GM23338 (cell line): Measurements from ENCODE around the gene PRSS8. TPM values are rescaled to one million over a fixed set of nuclear protein-coding genes. Genes with fewer than 3 reads are reported as not detected.
"Not testable (repeated sequence)": the region's sequence is repeated elsewhere in the genome, so short reads cannot be mapped to it uniquely, and the experiment has no call there.

Source experiments
- ATAC-seq: fragments of 200-7000 bp; cut with Tn5 transposase; 3 replicates; pipeline ENCODE4 v1.9.1; 2020
- DNase-seq: peaks from one replicate; pipeline ENCODE4 v3.0.0-alpha.2; 2015; ENCODE audit warnings: low spot score
- H2AFZ ChIP-seq: fragments of 200-600 bp; sonication (generic); 2 replicates; pipeline ENCODE4 v1.8.0; 2016; ENCODE audit warnings: antibody characterized with exemption, mild to moderate bottlenecking, moderate library complexity
- H3F3A ChIP-seq: fragments of 200-600 bp; sonication (generic); replicated peaks from 2 replicates; pipeline ENCODE4 v1.8.0; 2017; ENCODE audit warnings: antibody characterized with exemption, mixed run types, low read depth
- H3K27ac ChIP-seq: fragments of 200-600 bp; sonication (generic); 2 replicates; pipeline ENCODE4 v1.6.1; 2016; ENCODE audit warnings: low read depth
- H3K27me3 ChIP-seq: fragments of 200-600 bp; sonication (generic); 2 replicates; pipeline ENCODE4 v1.8.0; 2016; ENCODE audit warnings: mild to moderate bottlenecking, mixed run types, moderate library complexity; ENCODE audit not compliant: insufficient read depth
- H3K36me3 ChIP-seq: fragments of 200-600 bp; sonication (generic); 2 replicates; pipeline ENCODE4 v1.8.0; 2016; ENCODE audit warnings: mild to moderate bottlenecking; ENCODE audit not compliant: insufficient read depth
- H3K4me1 ChIP-seq: fragments of 200-600 bp; sonication (generic); 2 replicates; pipeline ENCODE4 v1.8.0; 2016; ENCODE audit warnings: mild to moderate bottlenecking, moderate library complexity; ENCODE audit not compliant: insufficient read depth
- H3K4me2 ChIP-seq: fragments of 200-600 bp; sonication (generic); 2 replicates; pipeline ENCODE4 v1.7.1; 2017; ENCODE audit warnings: mixed run types
- H3K4me3 ChIP-seq: fragments of 200-600 bp; sonication (generic); 2 replicates; pipeline ENCODE4 v1.6.1; 2016; ENCODE audit warnings: mixed run types
- H3K79me2 ChIP-seq: fragments of 200-600 bp; sonication (generic); replicated peaks from 2 replicates; pipeline ENCODE4 v1.8.0; 2017; ENCODE audit warnings: mild to moderate bottlenecking; ENCODE audit not compliant: insufficient read depth
- H3K9me2 ChIP-seq: fragments of 200-600 bp; sonication (generic); 2 replicates; pipeline ENCODE4 v1.8.0; 2017; ENCODE audit not compliant: insufficient read depth
- H4K20me1 ChIP-seq: fragments of 200-600 bp; sonication (generic); replicated peaks from 2 replicates; pipeline ENCODE4 v1.8.0; 2017; ENCODE audit warnings: mild to moderate bottlenecking; ENCODE audit not compliant: insufficient read depth
- H3K27ac Mint-ChIP-seq: 2 replicates; pipeline ENCODE4 v1.8.0; 2020; ENCODE audit warnings: inconsistent platforms, mild to moderate bottlenecking, moderate library complexity, mixed read lengths
- H3K27me3 Mint-ChIP-seq: 3 replicates; pipeline ENCODE4 v1.8.0; 2022; ENCODE audit warnings: low read depth, mild to moderate bottlenecking, moderate library complexity, mixed read lengths, inconsistent platforms; ENCODE audit not compliant: insufficient read depth, poor library complexity
- H3K36me3 Mint-ChIP-seq: 3 replicates; pipeline ENCODE4 v1.8.0; 2021; ENCODE audit warnings: low read depth, mild to moderate bottlenecking, inconsistent platforms, moderate library complexity, mixed read lengths
- H3K4me1 Mint-ChIP-seq: 3 replicates; pipeline ENCODE4 v1.8.0; 2020; ENCODE audit warnings: mild to moderate bottlenecking, inconsistent platforms, mixed read lengths
- H3K4me3 Mint-ChIP-seq: 3 replicates; pipeline ENCODE4 v1.8.0; 2021; ENCODE audit warnings: moderate library complexity, mild to moderate bottlenecking, inconsistent platforms, mixed read lengths
- H3K9me3 Mint-ChIP-seq: 3 replicates; pipeline ENCODE4 v1.8.0; 2020; ENCODE audit warnings: moderate library complexity, mild to moderate bottlenecking, inconsistent platforms, mixed read lengths
- CREB1 ChIP-seq: fragments of 250-450 bp; sonication (Bioruptor Pico); IDR thresholded peaks from 2 replicates; pipeline ENCODE4 v1.5.0; 2020; ENCODE audit warnings: low read depth, mild to moderate bottlenecking, moderate library complexity
- EZH2 ChIP-seq: fragments of 200-600 bp; sonication (generic); IDR thresholded peaks from one replicate; pipeline ENCODE4 v1.8.0; 2017; ENCODE audit warnings: antibody characterized with exemption, mild to moderate bottlenecking, low read depth; ENCODE audit not compliant: unreplicated experiment
- EZH2phosphoT487 ChIP-seq: fragments of 200-600 bp; sonication (generic); IDR thresholded peaks from one replicate; pipeline ENCODE4 v1.8.1; 2018; ENCODE audit warnings: antibody characterized with exemption; ENCODE audit not compliant: unreplicated experiment
- STAT1 ChIP-seq: IDR thresholded peaks from one replicate; pipeline ENCODE4 v1.6.1; 2016; ENCODE audit warnings: antibody characterized with exemption; ENCODE audit not compliant: unreplicated experiment
- ZNF331 ChIP-seq: fragments of 250-450 bp; sonication (Bioruptor Pico); IDR thresholded peaks from 2 replicates; pipeline ENCODE4 v1.5.0; 2020; ENCODE audit warnings: low read depth, mild to moderate bottlenecking, moderate library complexity
- polyA plus RNA-seq: library from polyadenylated mRNA; unstranded; fragments of >200 nt; fragmentation: Nextera tagmentation; extraction: Ambion mirVana; gene quantifications from 2 replicates; pipeline ENCODE4 v1.2.1, GENCODE V29; 2016
- total RNA-seq: library from RNA; depleted of rRNA; stranded (reverse); fragments of >200 nt; shearing (Covaris generic); gene quantifications from 2 replicates; pipeline ENCODE4 v1.2.3, GENCODE V29; 2014
- TF ChIP-seq, protein P1 (sequence below), 2 experiments: fragments of 200-600 bp in 1 of 2; sonication (generic) in 1 of 2; conservative IDR thresholded peaks; 2 replicates each; pipeline versions ENCODE4 v1.5.1 to v1.6.1; 2016 to 2017; ENCODE audit warnings: antibody characterized with exemption in 2 of 2, low read depth in 2 of 2, mild to moderate bottlenecking in 2 of 2, moderate library complexity in 1 of 2
- TF ChIP-seq, protein P2 (sequence below): IDR thresholded peaks from one replicate; pipeline ENCODE4 v1.6.1; 2018; ENCODE audit warnings: antibody characterized with exemption; ENCODE audit not compliant: unreplicated experiment

The PRSS8 gene
- total and polyA plus RNA-seq, 2 experiments from 2014 or later: 65.3 to 75.9 TPM

DNA sequence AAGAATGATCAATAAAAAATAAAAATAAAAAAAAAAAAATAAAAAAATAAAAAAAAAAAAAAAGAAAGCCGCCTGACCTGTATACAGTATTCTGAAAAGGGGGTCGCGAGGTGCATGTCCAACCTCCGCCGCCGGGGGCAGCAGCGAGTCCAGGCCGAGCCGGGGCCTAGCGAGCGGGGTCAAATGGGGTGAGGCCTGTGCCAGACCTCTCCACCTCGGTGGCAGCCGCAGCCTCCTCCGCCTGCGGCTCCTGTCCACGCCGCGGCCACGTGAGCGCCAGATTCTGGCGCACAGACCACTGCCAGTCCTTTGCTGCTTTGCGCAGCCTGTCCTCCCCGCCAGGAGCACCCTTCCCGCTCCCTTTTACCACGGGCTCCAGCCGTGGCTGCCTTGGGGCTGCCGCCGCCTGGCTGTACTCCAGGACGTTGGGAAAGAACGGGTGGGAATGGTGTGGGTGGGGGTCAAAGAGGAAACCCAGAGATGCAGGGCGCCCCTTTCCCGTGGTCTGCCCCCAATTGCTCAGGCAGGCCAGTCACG is 29.8 kb downstream of the PRSS8 start:
- TF ChIP-seq, protein P1, sequence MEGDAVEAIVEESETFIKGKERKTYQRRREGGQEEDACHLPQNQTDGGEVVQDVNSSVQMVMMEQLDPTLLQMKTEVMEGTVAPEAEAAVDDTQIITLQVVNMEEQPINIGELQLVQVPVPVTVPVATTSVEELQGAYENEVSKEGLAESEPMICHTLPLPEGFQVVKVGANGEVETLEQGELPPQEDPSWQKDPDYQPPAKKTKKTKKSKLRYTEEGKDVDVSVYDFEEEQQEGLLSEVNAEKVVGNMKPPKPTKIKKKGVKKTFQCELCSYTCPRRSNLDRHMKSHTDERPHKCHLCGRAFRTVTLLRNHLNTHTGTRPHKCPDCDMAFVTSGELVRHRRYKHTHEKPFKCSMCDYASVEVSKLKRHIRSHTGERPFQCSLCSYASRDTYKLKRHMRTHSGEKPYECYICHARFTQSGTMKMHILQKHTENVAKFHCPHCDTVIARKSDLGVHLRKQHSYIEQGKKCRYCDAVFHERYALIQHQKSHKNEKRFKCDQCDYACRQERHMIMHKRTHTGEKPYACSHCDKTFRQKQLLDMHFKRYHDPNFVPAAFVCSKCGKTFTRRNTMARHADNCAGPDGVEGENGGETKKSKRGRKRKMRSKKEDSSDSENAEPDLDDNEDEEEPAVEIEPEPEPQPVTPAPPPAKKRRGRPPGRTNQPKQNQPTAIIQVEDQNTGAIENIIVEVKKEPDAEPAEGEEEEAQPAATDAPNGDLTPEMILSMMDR (conservative IDR thresholded peaks at IDR 0.05; ENCODE audit: low read depth in 2 of 2): peak; percentile 70 to 78
- TF ChIP-seq EZH2phosphoT487: no peak
- Histone ChIP-seq H4K20me1 (no peaks in the 10 kb centered on the region), H2AFZ (peak overlapping the region; percentile 88; the same call in 1 of the 2 replicates), H3K4me3 (peak overlapping the region; percentile 42; the same call in 1 of the 2 replicates), H3K36me3 (no peaks in the 10 kb centered on the region), H3K79me2 (no peaks in the 10 kb centered on the region), H3K9me2 (no peaks in the 10 kb centered on the region), H3K27ac (no peak overlapping the region), H3K27me3 (no peaks in the 10 kb centered on the region), H3F3A (peaks cover 5% of the 10 kb centered on the region; the same call in 1 of the 2 replicates), H3K4me1 (peaks cover 6% of the 10 kb centered on the region; the same call in 1 of the 2 replicates), H3K4me2 (peak overlapping the region; percentile 69; the same call in 1 of the 2 replicates)
- H3K27me3 Mint-ChIP-seq: peaks cover 22% of the 10 kb centered on the region
- ATAC-seq (peak; percentile 49), DNase-seq (peak; percentile 85)
- H3K4me3 Mint-ChIP-seq: no peak overlapping the region
- H3K9me3 Mint-ChIP-seq: peaks cover 16% of the 10 kb centered on the region
- peaks cover 10% of the 10 kb centered on the region for H3K36me3 Mint-ChIP-seq
- peaks cover 9% of the 10 kb centered on the region; the same call in 1 of the 3 replicates for H3K4me1 Mint-ChIP-seq
- no peak overlapping the region for H3K27ac Mint-ChIP-seq

DNA sequence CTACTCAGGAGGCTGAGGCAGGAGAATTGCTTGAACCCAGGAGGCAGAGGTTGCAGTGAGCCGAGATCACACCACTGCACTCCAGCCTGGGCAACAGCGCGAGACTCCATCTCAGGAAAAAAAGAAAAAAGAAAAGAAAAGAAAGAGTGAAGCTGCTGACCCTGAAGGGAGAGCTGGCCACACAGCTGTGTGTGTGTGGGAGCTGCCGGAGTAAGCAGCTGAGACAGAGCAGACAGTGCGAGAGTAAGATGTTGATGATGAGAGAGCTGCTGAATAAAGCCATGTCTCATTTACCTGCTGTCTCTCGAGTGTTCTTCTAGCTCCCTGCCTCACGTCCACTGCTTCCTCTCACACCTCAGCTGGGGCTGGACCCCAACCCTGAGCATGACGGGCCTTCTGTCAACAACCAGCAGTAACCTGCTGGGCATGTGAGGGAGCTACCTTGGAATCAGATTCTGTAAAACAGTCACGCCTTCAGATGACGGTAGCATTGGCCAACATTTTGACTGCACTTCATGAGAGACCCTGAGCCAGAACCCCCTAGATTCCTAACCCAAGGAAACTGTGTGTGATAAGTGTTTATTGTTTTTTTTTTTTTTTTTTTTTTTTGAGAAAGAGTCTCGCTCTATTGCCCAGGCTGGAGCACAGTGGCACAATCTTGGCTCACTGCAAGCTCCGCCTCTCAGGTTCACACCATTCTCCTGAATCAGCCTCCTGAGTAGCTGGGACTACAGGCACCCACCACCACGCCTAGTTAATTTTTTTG is 34.5 kb downstream of the PRSS8 start:
- H3K27ac Mint-ChIP-seq, H4K20me1 ChIP-seq, H3F3A ChIP-seq, H3K4me3 Mint-ChIP-seq, H3K36me3 Mint-ChIP-seq, H3K27me3 ChIP-seq, H3K36me3 ChIP-seq, H2AFZ ChIP-seq, H3K27ac ChIP-seq, H3K4me2 ChIP-seq, H3K4me3 ChIP-seq, H3K27me3 Mint-ChIP-seq, H3K9me2 ChIP-seq, H3K4me1 Mint-ChIP-seq, DNase-seq, H3K79me2 ChIP-seq, ATAC-seq, H3K4me1 ChIP-seq: not testable (repeated sequence)
- H3K9me3 Mint-ChIP-seq: peaks cover 16% of the 10 kb centered on the region; the same call in 2 of the 3 replicates

DNA sequence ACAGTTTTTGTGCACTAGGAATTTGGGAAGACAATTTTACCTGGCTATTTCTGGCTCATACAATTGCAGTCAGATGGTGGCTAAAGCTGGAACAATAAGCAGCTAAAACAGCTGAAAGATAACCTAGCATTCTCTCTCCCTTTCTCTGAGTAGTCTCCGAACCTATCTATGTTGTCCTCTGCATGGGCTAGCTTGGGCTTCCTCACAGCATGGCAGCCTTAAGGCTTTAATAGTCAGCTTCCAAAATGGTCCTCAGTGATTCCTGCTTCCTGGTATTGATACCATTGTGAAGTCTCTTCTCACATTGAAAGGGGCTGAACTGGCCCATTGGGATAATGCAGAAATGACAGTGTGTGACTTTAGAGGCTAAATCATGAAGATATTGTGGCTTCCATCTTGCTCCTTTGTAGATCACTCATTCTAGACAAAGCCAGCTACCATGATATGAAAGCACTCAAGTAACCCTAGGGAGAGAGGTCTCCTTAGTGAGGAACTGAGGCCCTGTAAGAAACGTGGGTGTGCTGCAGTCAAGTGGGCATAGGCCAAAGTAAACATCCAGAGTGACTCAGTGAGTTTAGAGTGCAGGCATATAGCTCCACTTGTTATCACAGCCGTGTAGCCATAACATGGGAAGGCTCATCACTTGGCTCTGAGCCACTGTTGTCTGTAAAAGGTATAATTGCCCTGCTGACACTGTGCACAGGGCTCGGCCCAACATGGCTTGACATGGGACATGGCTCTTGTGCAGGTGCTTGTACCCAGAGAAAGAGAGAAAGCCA is 35.5 kb downstream of the PRSS8 start:
- Histone ChIP-seq H3K36me3 (no peaks in the 10 kb centered on the region), H2AFZ (no peak overlapping the region), H3K9me2 (no peaks in the 10 kb centered on the region), H4K20me1 (no peaks in the 10 kb centered on the region), H3K79me2 (no peaks in the 10 kb centered on the region), H3K4me3 (no peak overlapping the region), H3K27ac (no peak overlapping the region), H3K4me2 (no peak overlapping the region), H3F3A (0 out of 2 replicates have a peak, but pooled peaks cover 3% of the 10 kb centered on the region), H3K4me1 (no peaks in the 10 kb centered on the region), H3K27me3 (no peaks in the 10 kb centered on the region)
- Mint-ChIP-seq H3K27ac (no peak overlapping the region), H3K36me3 (peaks cover 4% of the 10 kb centered on the region), H3K4me3 (no peak overlapping the region), H3K9me3 (peaks cover 17% of the 10 kb centered on the region; the same call in 2 of the 3 replicates), H3K27me3 (peaks cover 4% of the 10 kb centered on the region), H3K4me1 (peaks cover 5% of the 10 kb centered on the region; the same call in 2 of the 3 replicates)
- ATAC-seq: no peak
- no peak for DNase-seq
- TF ChIP-seq, protein P2, sequence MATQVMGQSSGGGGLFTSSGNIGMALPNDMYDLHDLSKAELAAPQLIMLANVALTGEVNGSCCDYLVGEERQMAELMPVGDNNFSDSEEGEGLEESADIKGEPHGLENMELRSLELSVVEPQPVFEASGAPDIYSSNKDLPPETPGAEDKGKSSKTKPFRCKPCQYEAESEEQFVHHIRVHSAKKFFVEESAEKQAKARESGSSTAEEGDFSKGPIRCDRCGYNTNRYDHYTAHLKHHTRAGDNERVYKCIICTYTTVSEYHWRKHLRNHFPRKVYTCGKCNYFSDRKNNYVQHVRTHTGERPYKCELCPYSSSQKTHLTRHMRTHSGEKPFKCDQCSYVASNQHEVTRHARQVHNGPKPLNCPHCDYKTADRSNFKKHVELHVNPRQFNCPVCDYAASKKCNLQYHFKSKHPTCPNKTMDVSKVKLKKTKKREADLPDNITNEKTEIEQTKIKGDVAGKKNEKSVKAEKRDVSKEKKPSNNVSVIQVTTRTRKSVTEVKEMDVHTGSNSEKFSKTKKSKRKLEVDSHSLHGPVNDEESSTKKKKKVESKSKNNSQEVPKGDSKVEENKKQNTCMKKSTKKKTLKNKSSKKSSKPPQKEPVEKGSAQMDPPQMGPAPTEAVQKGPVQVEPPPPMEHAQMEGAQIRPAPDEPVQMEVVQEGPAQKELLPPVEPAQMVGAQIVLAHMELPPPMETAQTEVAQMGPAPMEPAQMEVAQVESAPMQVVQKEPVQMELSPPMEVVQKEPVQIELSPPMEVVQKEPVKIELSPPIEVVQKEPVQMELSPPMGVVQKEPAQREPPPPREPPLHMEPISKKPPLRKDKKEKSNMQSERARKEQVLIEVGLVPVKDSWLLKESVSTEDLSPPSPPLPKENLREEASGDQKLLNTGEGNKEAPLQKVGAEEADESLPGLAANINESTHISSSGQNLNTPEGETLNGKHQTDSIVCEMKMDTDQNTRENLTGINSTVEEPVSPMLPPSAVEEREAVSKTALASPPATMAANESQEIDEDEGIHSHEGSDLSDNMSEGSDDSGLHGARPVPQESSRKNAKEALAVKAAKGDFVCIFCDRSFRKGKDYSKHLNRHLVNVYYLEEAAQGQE: no peak
- TF ChIP-seq, protein P1 (conservative IDR thresholded peaks at IDR 0.05; ENCODE audit: low read depth in 2 of 2): no peak
- TF ChIP-seq ZNF331 (CRISPR knock-in tag) (no peak), EZH2 (no peak), STAT1 (no peak), CREB1 (CRISPR knock-in tag) (no peak)
